AG20443 (cell line): ENCODE results near the gene RGS7BP.
A peak's percentile ranks its signal among the peaks of the same experiment; 100 is the strongest.

Experiments used
- DNase-seq: peaks from one replicate; pipeline ENCODE4 v3.0.0; 2012; ENCODE audit warnings: low spot score, mixed read lengths

RGS7BP gene

GRCh38 chr5:64632251-64632650, 126.4 kb downstream of the RGS7BP start:
- no peak for DNase-seq

- peak; percentile 22 for DNase-seq
Measured at GRCh38 chr5:64634997-64635686, 129.3 kb downstream of the RGS7BP start.

DNA sequence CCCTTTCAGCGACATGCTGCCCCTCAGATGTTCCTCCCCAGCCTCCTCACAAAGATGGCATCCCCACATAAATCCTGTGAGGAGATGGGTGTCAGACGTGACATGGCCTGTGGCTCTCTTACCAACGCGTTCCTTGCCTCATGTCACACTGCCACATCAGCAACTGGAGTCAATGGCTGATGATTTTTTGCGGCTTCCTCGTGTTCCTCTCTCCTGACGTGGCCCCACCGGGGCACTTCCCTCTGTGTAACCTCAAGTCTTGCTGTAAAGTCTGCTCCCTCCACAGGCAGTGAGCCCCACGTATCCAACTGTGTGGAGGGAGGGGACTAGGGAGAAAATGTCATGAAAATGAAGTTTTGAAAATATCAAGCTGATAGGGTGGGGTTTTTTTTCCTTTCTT, 131.3 kb downstream of the RGS7BP start:
- DNase-seq = peak; percentile 11

- DNase-seq = peak; percentile 13
Measured at GRCh38 chr5:64637837-64638443, 132.1 kb downstream of the RGS7BP start.

- DNase-seq = no peak
Measured at GRCh38 chr5:64644831-64645230, 139.0 kb downstream of the RGS7BP start.

GRCh38 chr5:64646169-64646568, 140.4 kb downstream of the RGS7BP start:
- no peak for DNase-seq

- no peak for DNase-seq
Measured at GRCh38 chr5:64649512-64649911, 143.7 kb downstream of the RGS7BP start.

DNA sequence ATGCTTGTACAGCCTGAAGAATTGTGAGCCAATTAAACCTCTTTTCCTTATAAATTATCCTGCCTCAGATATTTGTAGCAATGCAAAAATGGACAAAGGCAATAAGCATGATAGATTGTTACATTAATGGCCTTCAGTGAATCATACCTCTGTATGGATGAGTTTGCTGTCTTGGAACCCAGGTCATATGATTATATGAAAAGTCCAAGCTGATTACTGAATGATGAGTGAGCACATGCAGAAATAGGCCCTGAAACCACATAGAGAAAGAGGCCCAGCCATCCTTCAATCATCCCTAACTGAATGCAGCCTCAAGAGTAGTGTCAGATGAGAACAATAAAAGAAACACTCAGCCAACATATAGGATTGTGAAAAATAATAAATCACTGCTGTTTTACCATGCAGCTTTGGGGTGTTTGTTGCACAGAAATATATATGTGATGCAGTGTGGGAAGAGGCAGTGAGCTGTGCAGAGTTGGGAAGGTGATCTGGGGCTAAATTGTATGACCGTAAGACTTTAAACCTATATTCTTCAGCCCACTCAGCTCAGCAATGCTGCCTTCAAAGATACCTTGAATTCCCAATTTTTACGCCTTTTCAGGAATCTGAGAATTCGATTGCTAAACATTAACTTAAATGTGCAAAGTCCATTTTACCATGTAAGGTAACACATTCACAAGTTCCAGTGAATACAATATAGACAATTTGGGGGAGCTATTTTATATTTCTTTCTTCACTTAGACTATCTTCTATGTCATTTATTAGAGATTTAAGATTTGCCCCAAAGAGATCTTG, 148.1 kb downstream of the RGS7BP start:
- no peak for DNase-seq

GRCh38 chr5:64654561-64654938, 148.7 kb downstream of the RGS7BP start:
- DNase-seq = no peak

DNA sequence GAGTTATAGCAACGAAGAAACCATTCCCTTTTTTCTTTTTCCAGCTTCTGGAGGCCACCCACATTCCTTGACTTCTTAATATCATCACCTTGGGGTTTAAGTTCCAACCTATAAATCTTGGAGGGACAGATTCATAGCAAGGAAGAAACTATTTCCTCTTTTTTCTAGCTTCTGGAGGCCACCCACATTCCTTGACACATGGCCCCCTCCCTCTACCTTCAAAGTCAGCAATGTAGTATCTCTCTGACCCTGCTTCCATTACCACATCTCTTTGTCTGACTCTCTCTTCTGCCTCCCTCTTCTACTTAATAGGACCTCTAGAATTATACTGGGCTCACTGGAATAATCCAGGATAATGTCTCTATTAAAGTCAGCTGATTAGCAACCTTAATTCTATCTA, 149.8 kb downstream of the RGS7BP start:
- no peak for DNase-seq

DNA sequence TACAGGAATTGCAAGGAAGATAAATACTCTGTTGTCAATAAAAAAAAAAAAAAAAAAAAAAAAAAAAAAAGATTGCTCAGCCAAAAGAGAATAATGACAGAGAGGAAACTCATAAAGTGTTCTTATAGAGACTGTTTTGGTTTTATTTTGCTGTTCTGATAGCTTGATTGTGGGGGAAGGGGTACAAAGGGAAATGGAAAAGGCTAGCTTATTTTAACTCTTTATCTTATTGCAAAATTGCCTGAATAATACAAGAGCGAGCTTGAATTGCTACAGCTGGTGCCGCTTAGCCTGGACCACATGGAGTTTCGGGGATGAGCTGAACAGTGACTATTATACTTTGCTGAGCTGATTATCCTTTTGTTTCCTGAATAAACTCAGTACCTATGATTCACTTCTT, 153.5 kb downstream of the RGS7BP start:
- DNase-seq = no peak
